Renal cortical epithelial cell (primary cell): ENCODE measurements around the gene UFD1. TPM values are rescaled to one million over a fixed set of nuclear protein-coding genes. Genes with fewer than 3 reads are reported as not detected.
A peak's percentile ranks its signal among the peaks of the same experiment; 100 is the strongest.

Experiments
- DNase-seq: peaks from one replicate; pipeline ENCODE4 v3.0.0-alpha.2; 2011; ENCODE audit warnings: low read depth
- total RNA-seq: library from RNA; depleted of rRNA; stranded (reverse); fragments of >200 nt; gene quantifications from 2 replicates; pipeline ENCODE4 v1.2.3, GENCODE V29; 2014

UFD1 gene
- total RNA-seq, 1 donor from 2014 or later, result 44.9 TPM

DNA sequence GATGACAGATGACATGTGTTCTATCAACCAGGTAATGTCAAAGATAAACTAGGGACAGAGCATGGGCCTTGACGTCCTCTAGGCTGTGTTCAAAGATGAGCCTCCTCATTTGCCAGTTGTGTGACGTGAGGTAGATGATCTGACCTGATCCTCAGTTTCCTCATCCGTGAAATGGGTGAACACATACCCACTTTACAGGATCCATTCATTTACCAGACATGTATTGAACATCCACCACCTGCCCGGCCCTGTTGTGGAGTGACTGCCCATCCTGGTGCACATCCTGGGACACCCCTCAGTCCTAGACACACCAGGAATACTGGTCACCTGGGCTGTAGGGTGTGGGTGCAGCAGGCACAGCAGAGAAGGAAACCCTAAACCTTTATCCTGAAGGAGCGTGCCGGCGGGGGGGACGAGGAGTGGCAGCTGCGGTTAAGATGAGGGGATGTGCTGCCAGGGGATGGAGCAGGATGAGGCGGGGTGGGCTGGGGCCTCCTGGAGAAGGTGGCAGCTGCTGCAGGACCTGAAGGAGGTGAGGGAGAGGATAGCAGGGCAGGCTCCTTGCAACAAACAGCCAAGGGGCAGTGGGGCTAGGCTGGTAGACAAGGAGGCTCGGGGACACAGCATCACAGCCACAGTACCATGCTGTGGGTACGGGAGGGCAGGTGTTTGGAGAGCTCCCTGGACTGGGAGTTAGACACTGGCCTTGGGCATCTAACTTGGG, 36.8 kb upstream of the UFD1 start:
- no peak for DNase-seq

DNA sequence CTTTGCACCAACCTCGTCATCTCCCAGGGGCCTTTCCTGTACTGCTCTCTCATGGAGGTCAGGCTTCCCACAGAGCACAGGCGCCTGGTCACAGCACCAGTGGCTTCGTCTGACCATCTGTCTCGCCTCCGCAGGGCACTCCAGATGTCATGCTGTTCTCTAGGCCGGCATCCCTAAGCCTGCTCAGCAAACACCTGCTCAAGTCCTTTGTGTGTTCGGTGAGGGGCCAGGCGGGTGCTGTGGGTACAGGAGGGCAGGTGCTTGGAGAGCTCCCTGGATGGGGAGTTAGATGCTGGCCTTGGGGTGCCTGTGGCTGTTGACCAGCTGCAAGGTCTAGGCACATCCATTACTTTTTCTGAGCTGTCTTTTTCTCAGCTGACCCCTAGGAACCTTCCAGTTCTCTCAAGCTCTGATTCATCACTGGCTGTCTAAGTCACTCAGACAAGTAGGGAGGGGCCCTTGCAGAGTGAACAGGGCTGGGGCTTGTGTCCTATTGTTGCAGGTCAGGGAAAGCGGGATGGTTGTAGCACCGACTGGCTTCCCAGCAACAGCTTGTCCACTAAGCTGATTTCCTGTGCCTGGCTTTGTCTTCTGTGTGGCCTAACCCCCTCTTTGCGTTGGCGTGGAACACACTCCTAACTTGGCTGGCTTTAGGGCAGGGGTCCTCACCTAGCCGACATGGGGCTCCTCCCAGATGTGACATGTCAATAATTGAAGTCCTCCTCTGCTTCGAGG, 36.0 kb upstream of the UFD1 start:
- DNase-seq, result peak; percentile 10

DNA sequence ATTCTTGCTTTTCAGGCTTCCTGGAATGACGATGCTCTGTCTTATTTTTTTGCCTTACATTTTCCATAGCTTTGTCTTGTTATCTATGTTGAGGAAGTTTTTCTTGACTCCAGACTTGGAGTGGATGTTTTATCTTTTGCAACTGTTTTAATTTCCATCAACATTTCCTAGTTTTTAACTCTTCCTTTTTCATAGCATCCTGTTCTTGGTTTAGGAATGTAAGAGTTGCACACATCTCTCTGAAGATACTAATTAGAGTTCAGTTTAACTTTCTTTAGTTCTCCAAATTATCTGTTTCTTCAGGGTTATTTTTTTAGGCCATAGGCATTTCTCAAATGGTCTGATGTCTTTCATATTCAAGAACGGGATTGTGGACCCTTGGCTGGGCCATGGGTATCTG, 34.8 kb upstream of the UFD1 start:
- DNase-seq, result no peak

DNA sequence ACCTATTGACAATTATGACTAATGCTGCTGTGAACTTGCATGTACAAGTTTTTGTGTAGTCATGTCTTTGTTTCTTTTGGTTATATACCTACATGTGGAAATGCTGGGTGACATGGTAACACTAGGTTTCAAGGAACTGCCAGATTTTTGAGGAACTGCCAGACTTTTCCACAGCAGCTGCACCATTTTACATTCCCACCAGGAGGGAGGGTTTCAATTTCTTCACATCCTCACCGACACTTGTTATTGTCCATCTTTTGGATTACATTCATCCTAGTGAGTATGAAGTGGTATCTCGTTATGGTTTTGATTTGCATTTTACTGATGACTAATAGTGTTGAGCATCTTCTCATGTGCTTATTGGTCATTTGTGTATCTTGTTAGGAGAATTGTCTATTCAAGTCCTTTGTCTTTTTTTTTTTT, 31.9 kb upstream of the UFD1 start:
- DNase-seq, result no peak

DNA sequence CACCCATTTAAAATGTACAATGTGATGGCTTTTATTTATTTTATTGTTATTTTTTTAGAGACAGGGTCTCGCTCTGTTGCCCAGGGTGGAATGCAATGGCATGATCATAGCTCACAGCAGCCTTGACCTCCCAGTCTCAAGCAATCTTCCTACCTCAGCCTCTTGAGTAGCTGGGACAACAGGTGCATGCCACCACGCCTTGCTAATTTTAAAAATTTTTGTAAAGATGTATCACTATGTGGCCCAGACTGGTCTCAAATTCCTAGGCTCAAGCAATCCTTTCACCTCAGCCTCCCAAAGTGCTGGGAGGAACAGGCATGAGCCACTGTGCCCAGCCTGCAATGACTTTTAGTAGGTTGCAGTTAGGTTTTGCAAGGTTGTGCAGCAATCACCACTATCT, 30.9 kb upstream of the UFD1 start:
- no peak for DNase-seq

DNA sequence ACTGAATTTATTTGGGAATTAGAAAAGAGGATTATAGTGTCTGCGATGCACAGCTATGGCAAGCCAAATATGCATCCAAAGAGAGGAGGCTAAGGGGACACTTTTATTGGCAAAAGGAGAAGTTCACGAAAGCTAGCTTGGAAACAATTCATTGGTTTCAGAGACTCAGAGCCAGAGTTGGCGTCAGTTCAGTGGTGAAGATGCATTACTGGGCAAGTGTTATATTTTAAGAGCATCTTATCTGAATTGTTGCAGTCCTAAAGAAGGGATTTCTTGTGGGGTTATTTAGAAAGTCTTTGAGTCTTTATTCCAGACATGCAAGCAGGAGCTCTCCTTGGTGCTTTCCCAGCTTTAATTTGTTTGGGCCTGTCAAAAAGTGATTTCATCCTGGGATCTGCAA, 30.2 kb upstream of the UFD1 start:
- no peak for DNase-seq

DNA sequence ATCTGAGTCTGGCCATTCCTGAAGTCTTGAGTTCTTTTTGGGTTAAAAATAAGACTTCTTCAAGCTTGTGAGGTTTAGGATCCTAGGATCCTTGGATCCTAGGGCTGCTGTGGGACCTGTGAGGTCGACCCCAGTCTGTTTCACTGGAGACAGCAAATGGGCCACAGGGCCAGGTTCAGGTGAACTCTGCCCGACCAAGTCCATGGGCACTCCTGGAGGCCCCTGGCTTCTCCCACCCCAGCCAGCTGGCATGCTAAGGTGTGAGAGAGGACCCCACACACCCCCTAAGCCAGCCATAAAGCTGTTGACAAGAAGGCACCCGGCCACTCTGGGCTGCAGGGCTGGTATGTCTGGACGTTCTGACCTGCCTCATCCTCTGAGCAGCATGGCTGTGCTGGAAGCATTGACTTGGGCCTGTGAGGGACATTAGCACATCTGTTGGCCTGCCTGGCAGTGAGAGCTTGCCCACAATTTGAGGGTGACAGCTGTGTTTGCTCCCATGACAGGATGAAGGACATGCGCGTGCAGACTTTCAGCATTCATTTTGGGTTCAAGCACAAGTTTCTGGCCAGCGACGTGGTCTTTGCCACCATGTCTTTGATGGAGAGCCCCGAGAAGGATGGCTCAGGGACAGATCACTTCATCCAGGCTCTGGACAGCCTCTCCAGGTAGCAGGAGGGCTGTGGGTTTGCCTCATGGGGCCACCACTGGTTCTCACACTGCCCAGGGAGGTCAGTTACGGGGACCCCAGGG, 29.2 kb upstream of the UFD1 start:
- DNase-seq, result no peak

DNA sequence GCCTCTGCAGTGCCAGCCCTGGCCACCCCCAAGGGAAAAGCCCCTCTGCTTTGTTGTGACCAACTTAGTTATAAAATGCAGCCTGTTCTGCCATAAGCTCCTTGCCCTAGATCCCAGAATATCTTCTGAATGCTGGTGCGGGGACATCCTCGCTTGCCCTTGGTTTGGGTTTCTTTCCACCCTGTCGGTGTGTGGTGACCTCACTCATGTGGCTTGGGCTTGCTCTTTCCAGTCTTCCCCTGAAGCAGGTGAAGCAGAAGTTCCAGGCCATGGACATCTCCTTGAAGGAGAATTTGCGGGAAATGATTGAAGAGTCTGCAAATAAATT, 28.5 kb upstream of the UFD1 start:
- DNase-seq, result no peak

DNA sequence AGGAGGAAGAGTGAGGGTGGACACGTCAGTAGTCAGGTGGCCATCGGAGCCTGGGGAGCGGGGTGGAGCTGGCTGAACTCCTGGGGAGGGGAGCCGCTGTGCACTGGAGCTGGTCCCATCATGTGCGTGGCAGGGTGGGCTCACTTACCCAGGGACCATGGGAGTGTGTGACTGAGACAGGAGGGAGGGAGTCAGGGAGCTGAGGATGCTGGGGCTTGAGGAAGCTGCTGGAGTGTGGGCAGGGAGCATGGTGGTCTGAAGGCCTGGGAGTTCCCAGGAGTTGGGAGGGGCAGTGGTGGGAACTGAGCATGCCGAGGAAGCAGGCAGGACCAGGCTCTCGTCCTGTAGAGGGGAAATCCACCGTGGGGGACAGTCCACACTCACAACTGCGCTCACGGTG, 27.2 kb upstream of the UFD1 start:
- no peak for DNase-seq

DNA sequence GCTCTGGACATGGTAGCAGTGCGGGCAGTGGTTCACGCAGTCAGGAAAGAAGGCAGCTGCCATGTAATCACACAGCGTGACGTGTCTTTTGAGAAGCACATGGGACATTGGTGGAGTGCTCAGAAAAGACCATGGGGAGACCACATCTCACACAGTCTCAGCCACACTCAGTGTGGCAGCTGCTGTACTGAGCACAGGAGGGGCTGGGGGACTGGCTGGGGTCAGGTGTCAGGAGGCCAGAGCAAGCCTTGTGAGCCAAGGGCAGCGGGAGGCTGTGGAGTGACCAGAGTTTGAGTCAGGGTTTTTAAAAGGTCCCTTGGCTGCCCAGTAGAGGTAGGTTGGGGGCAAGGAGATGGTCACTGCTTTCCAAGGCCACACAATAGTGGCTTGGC, 26.7 kb upstream of the UFD1 start:
- DNase-seq, result no peak

DNA sequence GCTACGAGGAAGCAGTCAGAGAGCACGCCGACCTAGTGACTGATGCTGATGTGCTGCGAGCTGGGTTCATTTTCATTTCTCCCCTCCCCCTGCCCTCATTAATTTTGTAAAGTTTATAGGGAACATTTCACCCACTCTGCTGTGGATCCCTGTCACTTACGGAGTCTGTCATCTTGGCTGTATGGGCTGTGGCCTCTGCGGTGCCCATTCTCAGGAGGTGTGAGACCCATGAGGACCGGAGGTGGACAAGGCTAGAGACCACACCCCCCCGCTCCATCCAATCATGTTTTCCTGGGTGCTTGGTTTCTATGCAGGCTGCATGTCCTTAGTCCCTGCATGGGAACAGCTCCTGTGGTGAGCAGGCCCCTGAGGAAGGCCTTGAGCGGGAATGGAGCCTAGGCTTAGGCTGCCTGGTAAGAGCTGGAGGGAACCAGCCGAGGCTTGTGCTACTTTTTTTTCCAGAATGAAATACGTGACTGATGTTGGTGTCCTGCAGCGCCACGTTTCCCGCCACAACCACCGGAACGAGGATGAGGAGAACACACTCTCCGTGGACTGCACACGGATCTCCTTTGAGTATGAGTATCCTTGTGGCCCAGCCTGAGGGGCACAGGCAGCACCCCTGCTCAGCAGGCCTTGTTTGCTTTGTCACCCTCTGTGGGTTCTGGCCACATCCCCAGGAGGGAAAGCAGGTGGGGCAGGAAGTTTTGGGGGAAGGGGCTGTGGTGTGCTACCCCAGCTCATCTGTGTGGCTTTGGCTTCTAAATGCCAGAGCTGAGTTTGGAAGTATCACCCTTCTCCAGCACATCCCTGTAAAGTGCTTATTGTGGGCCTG, 26.1 kb upstream of the UFD1 start:
- DNase-seq, result no peak

DNA sequence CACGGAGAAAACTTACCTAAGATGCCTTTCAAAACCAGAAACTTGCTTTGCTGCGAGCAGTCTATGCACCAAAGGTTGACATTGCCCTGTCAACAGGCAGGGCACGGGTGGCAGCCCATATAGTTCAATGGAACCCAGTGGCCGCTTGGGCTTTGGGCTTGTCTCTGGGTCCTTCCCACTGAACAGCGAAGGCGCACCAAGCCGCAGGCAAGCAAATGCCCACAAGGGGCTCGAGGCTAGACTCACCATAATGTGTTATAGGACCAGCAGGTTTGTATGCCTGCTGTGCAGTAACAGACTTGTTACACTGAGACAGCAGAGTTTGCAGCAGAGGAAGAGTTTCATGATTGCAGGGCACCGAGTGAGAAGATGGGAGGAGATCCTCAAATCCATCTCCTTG, 24.9 kb upstream of the UFD1 start:
- DNase-seq, result no peak

DNA sequence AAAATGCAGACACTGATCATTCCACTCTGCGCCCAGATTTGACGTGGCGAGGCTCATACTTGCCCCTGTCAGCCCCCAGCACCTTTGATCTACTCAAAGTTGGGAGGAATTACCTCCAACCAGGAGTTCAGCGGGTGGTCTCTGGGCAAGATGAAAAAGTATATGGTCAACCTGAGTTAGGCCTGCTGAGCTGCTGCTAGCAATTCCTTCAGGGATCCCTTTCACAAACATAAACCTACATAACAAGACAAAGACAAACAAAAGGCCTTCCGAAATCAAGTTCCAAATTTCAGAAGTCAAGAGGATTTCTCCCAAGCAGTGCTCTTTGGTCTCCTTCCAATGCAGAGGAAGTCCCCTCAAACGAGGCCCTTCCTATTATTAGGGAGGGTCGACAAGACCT, 24.4 kb upstream of the UFD1 start:
- DNase-seq, result no peak

DNA sequence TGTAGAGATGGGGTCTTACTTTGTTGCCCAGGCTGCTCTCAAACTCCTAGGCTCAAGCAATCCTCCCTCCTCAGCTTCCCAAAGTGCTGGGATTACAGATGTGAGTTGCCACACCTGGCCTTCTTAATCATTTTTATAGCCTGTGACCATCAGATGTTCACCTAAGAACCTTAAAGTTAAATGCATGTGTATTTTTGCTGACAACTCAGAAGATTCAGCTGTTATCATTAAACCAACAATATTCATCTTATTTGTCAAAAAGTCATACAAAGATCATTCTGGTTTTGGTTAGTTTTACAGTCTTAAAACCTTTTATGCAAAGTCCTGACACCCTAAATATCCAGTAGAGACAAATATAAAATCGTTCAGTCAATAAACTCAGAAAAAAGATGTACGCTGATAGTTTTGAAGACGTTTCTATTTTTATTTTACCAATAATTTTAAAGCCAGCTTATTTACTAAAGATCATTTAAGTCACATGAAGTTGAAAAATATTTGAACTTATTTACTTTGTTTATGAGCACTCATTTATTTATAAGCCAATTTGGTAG, 23.0 kb upstream of the UFD1 start:
- DNase-seq, result no peak

DNA sequence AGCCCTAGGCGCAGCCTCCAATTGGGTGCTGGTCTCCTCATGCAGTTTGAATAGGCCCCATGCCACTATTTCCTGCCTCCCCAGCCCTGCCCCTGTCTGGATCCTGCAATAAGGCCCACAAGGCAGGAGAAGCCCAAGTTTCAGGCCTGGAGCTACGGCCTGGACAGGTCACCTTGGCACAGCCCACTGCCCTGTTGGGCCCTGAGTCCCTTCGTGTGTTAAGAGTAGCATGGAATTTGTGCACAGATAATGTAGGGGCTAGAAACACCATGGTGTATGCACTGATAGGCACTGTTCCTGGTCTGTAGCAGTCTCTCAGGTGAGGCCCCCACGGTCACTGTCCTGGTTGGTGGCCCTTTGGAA, 20.9 kb upstream of the UFD1 start:
- no peak for DNase-seq

DNA sequence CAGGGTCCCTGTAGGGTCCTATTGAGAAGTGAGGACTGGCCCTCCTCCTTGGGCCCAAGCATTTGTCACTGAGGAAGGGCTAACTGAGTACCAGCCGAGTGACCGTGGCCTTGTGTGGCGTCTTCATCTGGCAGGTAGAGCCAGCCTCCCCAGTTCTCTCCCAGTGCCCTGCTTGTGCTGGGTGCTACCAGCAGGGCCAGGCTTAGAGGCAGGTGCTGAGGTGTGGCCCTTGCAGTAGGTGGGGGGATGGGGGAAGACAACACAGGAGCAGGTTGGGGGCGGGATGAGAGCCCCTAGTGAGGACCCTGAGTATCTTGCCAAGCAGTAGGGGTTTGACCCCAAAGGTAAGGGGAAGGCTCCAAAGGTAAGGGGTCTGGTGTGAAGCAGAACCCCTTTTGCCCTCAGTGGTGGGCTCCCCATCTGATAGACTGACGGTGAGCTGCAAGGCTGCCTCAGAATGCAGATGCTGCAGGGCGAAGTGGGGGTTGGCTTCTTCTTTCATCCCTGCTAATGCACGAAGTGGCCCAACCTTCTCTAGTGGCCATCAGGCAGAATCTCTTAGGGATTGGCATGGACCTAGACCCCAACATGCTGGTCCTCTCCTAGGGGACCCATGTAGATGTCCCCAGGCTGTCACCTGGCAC, 20.4 kb upstream of the UFD1 start:
- DNase-seq, result no peak

DNA sequence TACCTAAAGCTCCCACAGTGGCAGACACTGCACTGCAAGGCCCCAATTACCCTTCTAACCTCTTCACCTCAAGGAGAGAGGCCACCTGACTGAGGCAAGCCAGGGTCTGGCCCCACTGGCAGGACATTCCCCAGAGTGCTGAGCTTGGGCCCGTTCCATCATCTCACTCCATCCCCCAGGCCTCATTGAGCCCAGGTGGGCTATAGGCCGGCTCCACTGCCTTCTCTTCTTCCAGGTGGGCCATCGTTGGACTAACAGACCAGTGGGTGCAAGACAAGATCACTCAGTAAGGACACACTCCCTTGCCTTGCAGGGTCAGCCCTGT, 19.8 kb upstream of the UFD1 start:
- no peak for DNase-seq

DNA sequence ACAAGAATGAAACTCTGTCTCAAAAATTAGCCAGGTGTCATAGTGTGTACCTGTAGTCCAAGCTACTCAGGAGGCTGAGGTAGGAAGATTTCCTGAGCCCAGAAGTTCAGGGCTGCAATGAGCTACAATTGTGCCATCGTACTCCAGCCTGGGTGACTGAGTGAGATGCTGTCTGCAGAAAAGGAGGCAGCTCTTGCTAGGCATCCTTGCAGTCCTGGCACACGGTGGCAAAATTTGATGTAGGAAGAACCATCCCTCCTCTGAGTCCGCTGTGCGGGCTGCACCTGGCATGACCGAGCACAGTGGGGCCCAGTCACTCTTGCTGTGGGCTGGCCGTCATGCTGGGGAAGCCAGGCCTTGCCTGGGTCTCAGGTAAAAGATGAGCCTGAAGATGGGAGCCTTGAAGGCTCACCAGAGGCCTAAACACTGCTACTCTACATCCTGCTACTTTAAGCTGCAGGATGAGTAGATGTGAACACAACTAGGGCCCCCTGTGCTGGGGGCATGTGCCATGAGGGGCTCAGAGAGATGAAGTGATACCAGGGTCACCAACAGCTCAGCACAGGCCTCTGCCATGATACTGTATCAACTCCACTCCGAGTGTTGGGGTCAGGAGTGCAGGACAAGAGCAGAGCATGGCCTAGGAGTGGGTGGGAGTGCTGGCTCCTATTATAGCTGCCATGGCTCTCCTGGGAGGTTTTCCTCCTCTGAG, 19.3 kb upstream of the UFD1 start:
- DNase-seq, result no peak

DNA sequence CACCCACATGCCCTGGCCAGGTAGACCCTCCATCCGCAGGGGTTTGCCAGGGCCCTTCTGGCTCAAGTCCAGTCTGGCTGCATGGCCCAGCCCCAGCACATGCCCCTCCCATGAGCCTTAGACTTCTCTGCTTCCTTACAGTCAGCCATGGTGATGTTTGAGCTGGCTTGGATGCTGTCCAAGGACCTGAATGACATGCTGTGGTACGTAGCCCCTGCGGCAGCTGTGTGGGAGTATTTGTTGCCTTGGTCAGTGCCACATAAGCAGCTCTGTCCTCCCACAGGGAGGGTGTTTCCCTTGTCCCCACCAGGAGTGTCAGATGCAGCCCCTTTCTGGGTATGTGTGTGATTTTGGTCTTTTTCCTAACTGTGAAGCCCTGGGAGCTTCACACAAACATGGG, 18.3 kb upstream of the UFD1 start:
- DNase-seq, result peak; percentile 76

DNA sequence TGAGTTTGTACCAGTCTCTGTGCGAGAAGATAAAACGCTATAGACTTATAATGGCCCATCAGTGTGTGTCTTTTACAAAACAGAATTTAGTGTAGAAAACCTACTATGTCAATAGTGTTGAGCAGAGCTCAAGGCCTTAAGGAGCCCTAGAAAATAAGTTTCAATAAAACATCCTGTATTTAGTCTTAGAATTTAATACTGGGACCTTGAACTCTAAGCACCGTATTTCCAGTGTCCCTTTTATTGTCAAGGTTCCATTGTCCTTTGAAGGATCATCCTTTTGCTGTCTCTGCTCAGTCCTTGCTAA, 17.3 kb upstream of the UFD1 start:
- no peak for DNase-seq
